Panc1 (cell line): ENCODE data around the gene BTN3A1.

Experiments
- CTCF ChIP-seq: fragments of 450-650 bp; IDR thresholded peaks from 2 replicates; pipeline ENCODE4 v1.5.1; 2017; ENCODE audit warnings: mild to moderate bottlenecking
- POLR2AphosphoS5 ChIP-seq: IDR thresholded peaks from 2 replicates; pipeline ENCODE4 v1.6.1; 2012; ENCODE audit warnings: mild to moderate bottlenecking, low read depth, low read length, moderate library complexity
- SIN3A ChIP-seq: IDR thresholded peaks from 2 replicates; pipeline ENCODE4 v1.6.1; 2012; ENCODE audit warnings: low read depth, mild to moderate bottlenecking, low read length, moderate library complexity, borderline replicate concordance; ENCODE audit not compliant: insufficient read depth
- TCF7L2 ChIP-seq: IDR thresholded peaks from 2 replicates; pipeline ENCODE4 v1.6.1; 2011; ENCODE audit warnings: mild to moderate bottlenecking, low read depth, low read length, inconsistent platforms
- TF ChIP-seq, protein P1 (sequence below), 2 experiments: IDR thresholded peaks; 2 replicates each; pipeline ENCODE4 v1.6.1; 2011 to 2012; ENCODE audit warnings: low read depth in 2 of 2, control low read depth in 1 of 2, low read length in 1 of 2, mild to moderate bottlenecking in 1 of 2, moderate library complexity in 1 of 2; ENCODE audit not compliant: insufficient read depth in 1 of 2

GRCh38 chr6:26436018-26436417 is 33.9 kb downstream of the BTN3A1 start:
- no peak for TF ChIP-seq TCF7L2
- TF ChIP-seq CTCF = no peak
- no peak for TF ChIP-seq POLR2AphosphoS5
- TF ChIP-seq SIN3A = no peak
- TF ChIP-seq, protein P1, sequence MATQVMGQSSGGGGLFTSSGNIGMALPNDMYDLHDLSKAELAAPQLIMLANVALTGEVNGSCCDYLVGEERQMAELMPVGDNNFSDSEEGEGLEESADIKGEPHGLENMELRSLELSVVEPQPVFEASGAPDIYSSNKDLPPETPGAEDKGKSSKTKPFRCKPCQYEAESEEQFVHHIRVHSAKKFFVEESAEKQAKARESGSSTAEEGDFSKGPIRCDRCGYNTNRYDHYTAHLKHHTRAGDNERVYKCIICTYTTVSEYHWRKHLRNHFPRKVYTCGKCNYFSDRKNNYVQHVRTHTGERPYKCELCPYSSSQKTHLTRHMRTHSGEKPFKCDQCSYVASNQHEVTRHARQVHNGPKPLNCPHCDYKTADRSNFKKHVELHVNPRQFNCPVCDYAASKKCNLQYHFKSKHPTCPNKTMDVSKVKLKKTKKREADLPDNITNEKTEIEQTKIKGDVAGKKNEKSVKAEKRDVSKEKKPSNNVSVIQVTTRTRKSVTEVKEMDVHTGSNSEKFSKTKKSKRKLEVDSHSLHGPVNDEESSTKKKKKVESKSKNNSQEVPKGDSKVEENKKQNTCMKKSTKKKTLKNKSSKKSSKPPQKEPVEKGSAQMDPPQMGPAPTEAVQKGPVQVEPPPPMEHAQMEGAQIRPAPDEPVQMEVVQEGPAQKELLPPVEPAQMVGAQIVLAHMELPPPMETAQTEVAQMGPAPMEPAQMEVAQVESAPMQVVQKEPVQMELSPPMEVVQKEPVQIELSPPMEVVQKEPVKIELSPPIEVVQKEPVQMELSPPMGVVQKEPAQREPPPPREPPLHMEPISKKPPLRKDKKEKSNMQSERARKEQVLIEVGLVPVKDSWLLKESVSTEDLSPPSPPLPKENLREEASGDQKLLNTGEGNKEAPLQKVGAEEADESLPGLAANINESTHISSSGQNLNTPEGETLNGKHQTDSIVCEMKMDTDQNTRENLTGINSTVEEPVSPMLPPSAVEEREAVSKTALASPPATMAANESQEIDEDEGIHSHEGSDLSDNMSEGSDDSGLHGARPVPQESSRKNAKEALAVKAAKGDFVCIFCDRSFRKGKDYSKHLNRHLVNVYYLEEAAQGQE (IDR thresholded peaks at IDR 0.05; ENCODE audit: insufficient read depth in 1 of 2, low read depth in 2 of 2, low read length in 1 of 2) = no peak
